Thyroid gland (tissue), 4 donors: ENCODE results near the gene ZDHHC8. TPM values are rescaled to one million over a fixed set of nuclear protein-coding genes. Genes with fewer than 3 reads are reported as not detected.

Experiments used
- DNase-seq, 2 donors: peaks; one replicate each; pipeline ENCODE4 v3.0.0-alpha.2; 2019
- H3K27ac ChIP-seq, 3 donors: fragments of 200-600 bp; sonication (generic); 1 replicate in 2 of 3; 2 replicates in 1 of 3; pipeline ENCODE4 v1.5.1; 2016 to 2019; ENCODE audit warnings: mild to moderate bottlenecking in 1 of 3, moderate library complexity in 1 of 3
- H3K27me3 ChIP-seq: fragments of 200-600 bp; sonication (generic); one replicate; pipeline ENCODE4 v1.5.1; 2019
- H3K36me3 ChIP-seq, 2 donors: fragments of 200-600 bp; sonication (generic); one replicate each; pipeline ENCODE4 v1.5.1; 2016 to 2019
- H3K4me1 ChIP-seq, 2 donors: fragments of 200-600 bp; sonication (generic); one replicate each; pipeline ENCODE4 v1.5.1; 2017 to 2019
- H3K4me3 ChIP-seq, 3 donors: fragments of 200-600 bp; sonication (generic); replicated peaks in 1 of 3; 1 replicate in 2 of 3; 2 replicates in 1 of 3; pipeline ENCODE4 v1.5.1; 2016; ENCODE audit warnings: mild to moderate bottlenecking in 1 of 3
- H3K9me3 ChIP-seq: fragments of 200-600 bp; sonication (generic); one replicate; pipeline ENCODE4 v1.5.1; 2017
- CTCF ChIP-seq, 6 experiments: fragments of 200-600 bp in 3 of 6; fragments of 450-650 bp in 3 of 6; sonication (generic) in 3 of 6; IDR thresholded peaks; one replicate each; pipeline ENCODE4 v1.5.1; 2016 to 2019; ENCODE audit warnings: antibody characterized with exemption in 6 of 6, mild to moderate bottlenecking in 2 of 6, inconsistent platforms in 1 of 6, moderate library complexity in 1 of 6
- POLR2A ChIP-seq, 2 donors: fragments of 450-650 bp; IDR thresholded peaks; one replicate each; pipeline ENCODE4 v1.6.1; 2017; ENCODE audit warnings: antibody characterized with exemption in 2 of 2, mild to moderate bottlenecking in 2 of 2, moderate library complexity in 1 of 2
- WGBS, 2 donors: methylation state at CpG; one replicate each; pipeline ENCODE4 v1.1.5; 2017; 5-methylcytosine and 5-hydroxymethylcytosine counted together
- intact Hi-C: fragments of 100-400 bp; cut with DNase I; formaldehyde crosslinking; loops from one replicate; pipeline ENCODE4 v1.15.1; 2023
- total RNA-seq, 4 donors: library from RNA; depleted of rRNA; stranded (reverse); fragments of >200 nt; gene quantifications; one replicate each; pipeline ENCODE4 v1.2.3, GENCODE V29; 2016

The ZDHHC8 gene
- total RNA-seq, 4 donors from 2014 or later: 13.4 to 22.4 (median 18.9) TPM

GRCh38 chr22:20133930-20134549 lies 2.4 kb downstream of the ZDHHC8 start:
- Histone ChIP-seq H3K4me1 (peaks cover 18 to 63% of the 10 kb centered on the region in 2 donors), H3K9me3 (no peaks in the 10 kb centered on the region), H3K4me3 (no peak overlapping the region), H3K27ac (no peak overlapping the region), H3K36me3 (no peaks in the 10 kb centered on the region), H3K27me3 (no peaks in the 10 kb centered on the region)
- intact Hi-C loops: no loop called here
- DNase-seq: no peak
- no peak for TF ChIP-seq POLR2A (IDR thresholded peaks at IDR 0.05)
- no peak for TF ChIP-seq CTCF (IDR thresholded peaks at IDR 0.05)
- WGBS, 2 donors: 88 to 92% methylated on average over 7 to 10 of the region's 12 CpGs

GRCh38 chr22:20135265-20135664 lies 3.7 kb downstream of the ZDHHC8 start:
- TF ChIP-seq CTCF (IDR thresholded peaks at IDR 0.05) (no peak), POLR2A (IDR thresholded peaks at IDR 0.05) (no peak)
- Histone ChIP-seq H3K4me1 (peaks cover 18 to 63% of the 10 kb centered on the region in 2 donors), H3K4me3 (no peak overlapping the region), H3K36me3 (no peaks in the 10 kb centered on the region), H3K27ac (no peak overlapping the region), H3K9me3 (no peaks in the 10 kb centered on the region), H3K27me3 (no peaks in the 10 kb centered on the region)
- intact Hi-C loops: no loop called here
- WGBS, 2 donors: 72 to 74% methylated on average over 2 to 3 of the region's 4 CpGs
- no peak for DNase-seq

GRCh38 chr22:20135806-20136602 lies 4.4 kb downstream of the ZDHHC8 start:
- TF ChIP-seq CTCF (IDR thresholded peaks at IDR 0.05): no peak
- TF ChIP-seq POLR2A (IDR thresholded peaks at IDR 0.05): no peak
- intact Hi-C loops: no loop called here
- DNase-seq: no peak
- 92 to 94% methylated on average over 9 to 22 of the region's 25 CpGs for WGBS, 2 donors
- peaks cover 18 to 57% of the 10 kb centered on the region in 2 donors for H3K4me1 ChIP-seq
- H3K36me3 ChIP-seq: no peaks in the 10 kb centered on the region
- no peaks in the 10 kb centered on the region for H3K27me3 ChIP-seq
- no peak overlapping the region for H3K27ac ChIP-seq
- H3K4me3 ChIP-seq: no peak overlapping the region
- H3K9me3 ChIP-seq: no peaks in the 10 kb centered on the region

- H3K9me3 ChIP-seq: no peaks in the 10 kb centered on the region
- TF ChIP-seq POLR2A (IDR thresholded peaks at IDR 0.05) (no peak), CTCF (IDR thresholded peaks at IDR 0.05) (no peak)
- H3K27me3 ChIP-seq: no peaks in the 10 kb centered on the region
- peaks cover 18 to 57% of the 10 kb centered on the region in 2 donors for H3K4me1 ChIP-seq
- no peak for DNase-seq
- H3K4me3 ChIP-seq: no peak overlapping the region
- no peaks in the 10 kb centered on the region for H3K36me3 ChIP-seq
- H3K27ac ChIP-seq: no peak overlapping the region
- intact Hi-C loops: no loop called here
- WGBS, 2 donors: 94 to 96% methylated on average over 5 of the region's 5 CpGs
Observed at GRCh38 chr22:20136603-20136873, 4.9 kb downstream of the ZDHHC8 start.

- DNase-seq: no peak
- WGBS, 2 donors: 78 to 87% methylated on average over 5 to 7 of the region's 13 CpGs
- no peak overlapping the region for H3K4me3 ChIP-seq
- no peaks in the 10 kb centered on the region for H3K9me3 ChIP-seq
- no peak overlapping the region for H3K27ac ChIP-seq
- no peaks in the 10 kb centered on the region for H3K36me3 ChIP-seq
- TF ChIP-seq CTCF (IDR thresholded peaks at IDR 0.05): no peak
- TF ChIP-seq POLR2A (IDR thresholded peaks at IDR 0.05): no peak
- no peaks in the 10 kb centered on the region for H3K27me3 ChIP-seq
- H3K4me1 ChIP-seq: peaks cover 18 to 57% of the 10 kb centered on the region in 2 donors
- intact Hi-C loops: no loop called here
Observed at GRCh38 chr22:20137113-20137512, 5.5 kb downstream of the ZDHHC8 start.
